Transverse colon (tissue), 4 donors: Measurements from ENCODE around the gene CPZ. TPM values are rescaled to one million over a fixed set of nuclear protein-coding genes. Genes with fewer than 3 reads are reported as not detected.
"Not testable (repeated sequence)": the region's sequence is repeated elsewhere in the genome, so short reads cannot be mapped to it uniquely, and the experiment has no call there.

ENCODE experiments used
- DNase-seq: peaks from one replicate; pipeline ENCODE4 v3.0.0-alpha.2; 2019
- H3K27ac ChIP-seq, 4 donors: fragments of 200-600 bp; sonication (generic); 2 replicates each; pipeline ENCODE4 v1.5.1; 2016 to 2018; ENCODE audit warnings: inconsistent platforms in 4 of 4
- H3K27me3 ChIP-seq: fragments of 200-600 bp; sonication (generic); 2 replicates; pipeline ENCODE4 v1.5.1; 2017; ENCODE audit warnings: inconsistent platforms
- H3K36me3 ChIP-seq, 4 donors: fragments of 200-600 bp; sonication (generic); 2 replicates each; pipeline ENCODE4 v1.5.1; 2017 to 2019; ENCODE audit warnings: inconsistent platforms in 4 of 4
- H3K4me1 ChIP-seq, 4 donors: fragments of 200-600 bp; sonication (generic); 2 replicates each; pipeline ENCODE4 v1.5.1; 2017 to 2020; ENCODE audit warnings: inconsistent platforms in 4 of 4
- H3K4me3 ChIP-seq, 4 donors: fragments of 200-600 bp; sonication (generic); 1 replicate in 1 of 4; 2 replicates in 3 of 4; pipeline versions ENCODE4 v1.5.1 to v1.6.1; 2017 to 2019; ENCODE audit warnings: inconsistent platforms in 4 of 4
- H3K9me3 ChIP-seq, 2 donors: fragments of 200-600 bp; sonication (generic); 2 replicates each; pipeline ENCODE4 v1.5.1; 2017 to 2019; ENCODE audit warnings: inconsistent platforms in 2 of 2
- EP300 ChIP-seq: sonication (generic); formaldehyde crosslinking; IDR thresholded peaks from one replicate; pipeline ENCODE4 v1.6.1; 2017; ENCODE audit warnings: antibody characterized with exemption, low read depth
- POLR2A ChIP-seq: fragments of 450-650 bp; IDR thresholded peaks from one replicate; pipeline ENCODE4 v1.6.1; 2016; ENCODE audit warnings: antibody characterized with exemption, mild to moderate bottlenecking, moderate library complexity
- POLR2AphosphoS5 ChIP-seq, 3 donors: sonication (generic); formaldehyde crosslinking; IDR thresholded peaks; one replicate each; pipeline ENCODE4 v1.6.1; 2016; ENCODE audit warnings: antibody characterized with exemption in 3 of 3
- WGBS, 2 donors: methylation state at CpG; one replicate each; pipeline ENCODE4 v1.1.5; 2018; ENCODE audit warnings: low coverage in 1 of 2; 5-methylcytosine and 5-hydroxymethylcytosine counted together
- in situ Hi-C, 4 donors: fragments of 200-750 bp; cut with MboI; loops; one replicate each; pipeline versions ENCODE4 v1.15.0 to v1.15.1; 2017; ENCODE audit warnings: low sequenced_read_pairs in 3 of 4, low pct_ligation_motif_present in 1 of 4, low pct_unique_long_range_greater_than_20kb in 1 of 4
- intact Hi-C: fragments of 100-400 bp; cut with DNase I; formaldehyde crosslinking; loops from one replicate; pipeline ENCODE4 v1.15.1; 2023; ENCODE audit warnings: low total_unique reads
- total RNA-seq, 4 donors: library from RNA; depleted of rRNA; stranded (reverse); fragments of >200 nt; gene quantifications; one replicate each; pipeline ENCODE4 v1.1.0, GENCODE V29; 2016
- TF ChIP-seq, protein P1 (sequence below), 5 experiments: fragments of 200-600 bp in 3 of 5; fragments of 450-650 bp in 2 of 5; sonication (generic) in 3 of 5; IDR thresholded peaks; 1 replicate in 2 of 5; 2 replicates in 3 of 5; pipeline ENCODE4 v1.5.1; 2016 to 2017; ENCODE audit warnings: antibody characterized with exemption in 5 of 5, inconsistent platforms in 3 of 5, mild to moderate bottlenecking in 2 of 5, moderate library complexity in 1 of 5

The CPZ gene
- total RNA-seq, 4 donors from 2014 or later = 0.96 to 2.1 TPM; not detected in 2

DNA sequence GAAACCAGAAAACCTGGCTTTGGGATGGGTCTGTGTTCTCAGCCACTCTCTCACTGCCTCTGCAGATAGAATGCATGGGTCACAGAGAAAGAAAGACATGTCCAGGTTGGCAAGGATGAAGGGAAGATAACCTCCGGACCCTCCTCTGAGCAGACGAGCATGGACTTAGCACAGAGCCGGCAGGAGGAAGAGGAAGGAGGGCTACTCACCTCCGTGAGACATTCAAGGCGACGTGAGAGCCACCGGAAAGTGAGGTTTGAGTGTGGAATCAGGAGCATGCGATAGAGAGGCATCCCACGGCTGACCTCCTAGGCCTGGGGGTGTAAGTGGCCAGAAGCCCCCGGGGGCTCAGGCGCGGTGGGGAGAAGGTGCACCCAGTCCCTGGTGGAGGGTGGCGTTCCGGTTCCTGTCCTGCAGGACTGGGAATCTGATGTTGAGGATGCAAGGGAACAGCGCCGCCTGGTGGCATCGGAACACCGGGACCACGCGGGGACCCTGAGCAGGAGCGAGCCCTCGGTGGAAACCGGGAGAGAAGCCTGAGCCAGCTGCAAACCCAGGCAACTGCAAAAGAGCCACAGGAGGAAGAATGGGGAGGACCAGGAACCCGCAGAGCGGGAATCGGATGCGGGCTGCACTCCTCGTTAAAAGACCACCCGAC is 43.5 kb downstream of the CPZ start:
- H3K4me3 ChIP-seq, H3K9me3 ChIP-seq, in situ Hi-C loops, H3K27me3 ChIP-seq, intact Hi-C loops, H3K27ac ChIP-seq, H3K36me3 ChIP-seq, H3K4me1 ChIP-seq, DNase-seq: not testable (repeated sequence)
- no CpG with 5 or more reads among the region's 29 CpGs for WGBS, 2 donors

GRCh38 chr4:8637456-8637984 is 45.0 kb downstream of the CPZ start:
- Histone ChIP-seq H3K4me1 (no peaks in the 10 kb centered on the region), H3K4me3 (no peak overlapping the region), H3K27ac (no peak overlapping the region), H3K9me3 (no peaks in the 10 kb centered on the region), H3K27me3 (peaks cover 7% of the 10 kb centered on the region), H3K36me3 (no peaks in the 10 kb centered on the region)
- intact Hi-C loops = no loop called here
- in situ Hi-C loops = no loop called here
- TF ChIP-seq, protein P1, sequence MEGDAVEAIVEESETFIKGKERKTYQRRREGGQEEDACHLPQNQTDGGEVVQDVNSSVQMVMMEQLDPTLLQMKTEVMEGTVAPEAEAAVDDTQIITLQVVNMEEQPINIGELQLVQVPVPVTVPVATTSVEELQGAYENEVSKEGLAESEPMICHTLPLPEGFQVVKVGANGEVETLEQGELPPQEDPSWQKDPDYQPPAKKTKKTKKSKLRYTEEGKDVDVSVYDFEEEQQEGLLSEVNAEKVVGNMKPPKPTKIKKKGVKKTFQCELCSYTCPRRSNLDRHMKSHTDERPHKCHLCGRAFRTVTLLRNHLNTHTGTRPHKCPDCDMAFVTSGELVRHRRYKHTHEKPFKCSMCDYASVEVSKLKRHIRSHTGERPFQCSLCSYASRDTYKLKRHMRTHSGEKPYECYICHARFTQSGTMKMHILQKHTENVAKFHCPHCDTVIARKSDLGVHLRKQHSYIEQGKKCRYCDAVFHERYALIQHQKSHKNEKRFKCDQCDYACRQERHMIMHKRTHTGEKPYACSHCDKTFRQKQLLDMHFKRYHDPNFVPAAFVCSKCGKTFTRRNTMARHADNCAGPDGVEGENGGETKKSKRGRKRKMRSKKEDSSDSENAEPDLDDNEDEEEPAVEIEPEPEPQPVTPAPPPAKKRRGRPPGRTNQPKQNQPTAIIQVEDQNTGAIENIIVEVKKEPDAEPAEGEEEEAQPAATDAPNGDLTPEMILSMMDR (IDR thresholded peaks at IDR 0.05) = no peak
- no peak for TF ChIP-seq EP300
- TF ChIP-seq POLR2AphosphoS5 (IDR thresholded peaks at IDR 0.05) = no peak
- no peak for TF ChIP-seq POLR2A
- WGBS, 2 donors = 73% methylated on average over 2 of the region's 2 CpGs; no CpG with 5 or more reads in 1 of the 2 donors
- no peak for DNase-seq

GRCh38 chr4:8639021-8639420 is 46.5 kb downstream of the CPZ start:
- in situ Hi-C loops = no loop called here
- Histone ChIP-seq H3K4me3 (no peak overlapping the region), H3K27ac (no peak overlapping the region), H3K9me3 (no peaks in the 10 kb centered on the region), H3K4me1 (no peaks in the 10 kb centered on the region), H3K27me3 (peaks cover 7% of the 10 kb centered on the region), H3K36me3 (no peaks in the 10 kb centered on the region)
- 59 to 67% methylated on average over 5 to 10 of the region's 10 CpGs for WGBS, 2 donors
- TF ChIP-seq, protein P1 (IDR thresholded peaks at IDR 0.05) = no peak
- TF ChIP-seq EP300 = no peak
- TF ChIP-seq POLR2AphosphoS5 (IDR thresholded peaks at IDR 0.05) = no peak
- TF ChIP-seq POLR2A = no peak
- DNase-seq = no peak
- intact Hi-C loops = no loop called here

DNA sequence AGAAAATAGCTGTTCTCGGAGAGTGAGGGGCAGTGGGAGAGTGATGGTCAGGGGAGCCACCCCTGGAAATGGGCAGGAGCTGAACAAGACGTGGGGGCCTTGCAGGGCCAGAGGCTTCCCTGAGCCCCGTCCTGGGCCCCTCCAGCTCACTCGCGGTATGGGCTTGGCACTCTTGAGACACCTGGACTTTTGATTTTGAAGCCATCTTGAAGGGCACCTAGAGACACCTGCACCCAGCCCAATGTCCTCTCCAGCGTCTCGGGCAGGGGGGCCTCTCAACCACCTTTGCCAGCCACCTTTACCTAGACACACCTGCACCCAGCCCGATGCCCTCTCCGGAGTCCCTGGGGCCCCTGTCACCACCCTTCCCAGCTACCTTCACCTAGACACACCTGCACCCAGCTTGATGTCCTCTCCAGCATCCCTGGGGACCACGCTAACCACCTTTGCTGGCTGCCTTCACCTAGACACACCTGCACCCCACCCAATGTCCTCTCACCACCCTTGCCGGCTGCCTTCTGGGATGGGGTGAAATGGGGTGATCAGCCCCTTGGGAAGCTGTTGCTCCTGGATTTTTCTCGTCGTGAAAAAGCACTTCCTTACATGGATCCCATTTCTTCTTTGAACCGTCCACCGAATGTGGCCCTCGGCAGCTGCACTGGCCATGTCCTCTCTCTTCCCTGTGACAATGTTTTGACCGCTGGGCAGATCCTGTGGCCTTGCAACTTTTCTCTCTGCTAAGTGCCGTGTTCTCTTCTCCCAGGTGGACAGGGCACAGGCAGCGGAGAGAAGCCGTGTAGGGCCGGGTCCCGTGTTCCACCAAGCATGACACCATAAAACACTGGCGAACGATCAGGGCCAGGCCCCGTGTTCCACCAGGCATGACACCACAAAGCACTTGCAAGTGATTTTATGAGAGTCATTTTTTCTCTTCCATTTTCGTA is 47.5 kb downstream of the CPZ start:
- no peak overlapping the region for H3K4me3 ChIP-seq
- H3K9me3 ChIP-seq = no peaks in the 10 kb centered on the region
- no peaks in the 10 kb centered on the region for H3K4me1 ChIP-seq
- DNase-seq = no peak
- intact Hi-C loops (no loop called here), in situ Hi-C loops (no loop called here)
- no peak for TF ChIP-seq POLR2AphosphoS5 (IDR thresholded peaks at IDR 0.05)
- no peak for TF ChIP-seq POLR2A
- no peak for TF ChIP-seq EP300
- TF ChIP-seq, protein P1 (IDR thresholded peaks at IDR 0.05) = no peak
- H3K36me3 ChIP-seq = no peaks in the 10 kb centered on the region
- no peak overlapping the region for H3K27ac ChIP-seq
- H3K27me3 ChIP-seq = peaks cover 7% of the 10 kb centered on the region
- WGBS, 2 donors = 76 to 83% methylated on average over 7 to 26 of the region's 26 CpGs
